ENCODE results near the gene CARMIL1.

- TF ChIP-seq, protein P1, sequence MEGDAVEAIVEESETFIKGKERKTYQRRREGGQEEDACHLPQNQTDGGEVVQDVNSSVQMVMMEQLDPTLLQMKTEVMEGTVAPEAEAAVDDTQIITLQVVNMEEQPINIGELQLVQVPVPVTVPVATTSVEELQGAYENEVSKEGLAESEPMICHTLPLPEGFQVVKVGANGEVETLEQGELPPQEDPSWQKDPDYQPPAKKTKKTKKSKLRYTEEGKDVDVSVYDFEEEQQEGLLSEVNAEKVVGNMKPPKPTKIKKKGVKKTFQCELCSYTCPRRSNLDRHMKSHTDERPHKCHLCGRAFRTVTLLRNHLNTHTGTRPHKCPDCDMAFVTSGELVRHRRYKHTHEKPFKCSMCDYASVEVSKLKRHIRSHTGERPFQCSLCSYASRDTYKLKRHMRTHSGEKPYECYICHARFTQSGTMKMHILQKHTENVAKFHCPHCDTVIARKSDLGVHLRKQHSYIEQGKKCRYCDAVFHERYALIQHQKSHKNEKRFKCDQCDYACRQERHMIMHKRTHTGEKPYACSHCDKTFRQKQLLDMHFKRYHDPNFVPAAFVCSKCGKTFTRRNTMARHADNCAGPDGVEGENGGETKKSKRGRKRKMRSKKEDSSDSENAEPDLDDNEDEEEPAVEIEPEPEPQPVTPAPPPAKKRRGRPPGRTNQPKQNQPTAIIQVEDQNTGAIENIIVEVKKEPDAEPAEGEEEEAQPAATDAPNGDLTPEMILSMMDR (IDR thresholded peaks at IDR 0.05): no peak
- TF ChIP-seq POLR2A (IDR thresholded peaks at IDR 0.05): no peak
- TF ChIP-seq POLR2AphosphoS5 (IDR thresholded peaks at IDR 0.05): no peak
Observed at GRCh38 chr6:25639653-25640052, 360.5 kb downstream of the CARMIL1 start.

Measured in suprapubic skin (tissue), 4 donors.